GM19240 (cell line): ENCODE measurements around the gene GARIN6.
"Not testable (repeated sequence)": the region's sequence is repeated elsewhere in the genome, so short reads cannot be mapped to it uniquely, and the experiment has no call there.

Experiments used
- DNase-seq: peaks from one replicate; pipeline ENCODE4 v3.0.0; 2011; ENCODE audit warnings: low spot score; ENCODE audit not compliant: insufficient read length

GARIN6 gene

GRCh38 chr12:99647453-99647852, at the start of gene GARIN6:
Gene GARIN6, plus strand, starts transcription at chr12:99647753. Its CDS starts 422 bp downstream, at chr12:99648175.
- no peak for DNase-seq

GRCh38 chr12:99598785-99599184, 48.8 kb upstream of the GARIN6 start:
- DNase-seq = no peak

- no peak for DNase-seq
These were observed 47.2 kb upstream of the GARIN6 start for GRCh38 chr12:99600388-99600787.

GRCh38 chr12:99609455-99610181, 37.9 kb upstream of the GARIN6 start:
- DNase-seq = no peak

GRCh38 chr12:99611117-99611516, 36.4 kb upstream of the GARIN6 start:
- DNase-seq = no peak

- DNase-seq = no peak
These were observed 36.0 kb upstream of the GARIN6 start for GRCh38 chr12:99611599-99611998.

- DNase-seq = no peak
These were observed 28.9 kb upstream of the GARIN6 start for GRCh38 chr12:99618657-99619056.

GRCh38 chr12:99619389-99620158, 28.0 kb upstream of the GARIN6 start:
- no peak for DNase-seq

GRCh38 chr12:99620159-99620479, 27.4 kb upstream of the GARIN6 start:
- DNase-seq = no peak

GRCh38 chr12:99624591-99624990, 23.0 kb upstream of the GARIN6 start:
- DNase-seq = not testable (repeated sequence)

GRCh38 chr12:99627459-99627858, 20.1 kb upstream of the GARIN6 start:
- no peak for DNase-seq

GRCh38 chr12:99644629-99645028, 2.9 kb upstream of the GARIN6 start:
- no peak for DNase-seq

- DNase-seq = no peak
These were observed 630 bp downstream of the GARIN6 start for GRCh38 chr12:99648183-99648582.

- DNase-seq = no peak
These were observed 2.0 kb downstream of the GARIN6 start for GRCh38 chr12:99649551-99649950.

- DNase-seq = no peak
These were observed 11.3 kb downstream of the GARIN6 start for GRCh38 chr12:99658671-99659349.

- DNase-seq = no peak
These were observed 23.1 kb downstream of the GARIN6 start for GRCh38 chr12:99670635-99671034.

GRCh38 chr12:99680276-99680675, 32.7 kb downstream of the GARIN6 start:
- DNase-seq = no peak

- DNase-seq = no peak
These were observed 38.6 kb downstream of the GARIN6 start for GRCh38 chr12:99686142-99686541.

GRCh38 chr12:99695050-99695449, 47.5 kb downstream of the GARIN6 start:
- DNase-seq = no peak
